HuH-7 (cell line): ENCODE data around the gene CPNE6.

Source experiments
- DNase-seq: peaks from one replicate; pipeline ENCODE4 v3.0.0; 2011; ENCODE audit warnings: low spot score

Gene CPNE6

DNA sequence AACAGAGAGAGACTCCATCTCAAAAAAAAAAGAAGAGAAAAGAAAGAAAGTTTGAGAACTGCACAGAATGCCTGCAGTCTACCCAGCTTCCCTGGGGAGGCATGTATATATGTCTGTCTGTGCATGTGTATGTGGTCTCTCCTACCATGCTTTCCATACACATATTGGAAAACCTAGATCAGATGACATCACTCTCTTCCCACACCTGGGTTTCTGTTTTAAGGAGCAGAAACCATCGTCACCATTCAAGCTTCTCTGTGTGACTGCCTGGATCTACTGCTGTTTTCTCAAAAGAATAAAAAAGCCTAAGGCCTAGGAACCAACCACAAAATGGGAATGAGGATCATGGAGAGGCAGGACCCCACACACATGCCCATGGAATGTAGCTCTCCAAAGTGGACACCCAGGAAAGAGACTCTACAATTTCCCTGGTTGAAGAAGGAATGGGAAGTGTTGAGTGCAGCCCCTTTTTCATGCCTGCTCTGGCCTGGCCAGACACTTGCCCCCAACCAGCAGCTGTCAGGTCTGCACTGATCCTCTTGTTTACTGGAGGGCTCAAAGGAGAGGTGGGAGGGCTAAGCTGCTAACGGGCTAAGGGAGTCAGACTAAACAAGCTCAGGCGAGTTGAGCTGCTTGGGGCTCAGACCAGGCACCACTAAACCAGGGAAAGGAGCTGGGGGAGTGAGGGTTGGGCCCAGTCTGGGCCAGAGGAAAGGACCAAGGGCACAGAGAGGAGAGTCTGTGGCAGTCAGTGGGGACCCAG lies 15.0 kb downstream of the CPNE6 start:
- no peak for DNase-seq

GRCh38 chr14:24087004-24087403 lies 15.6 kb downstream of the CPNE6 start:
- DNase-seq, result no peak

DNA sequence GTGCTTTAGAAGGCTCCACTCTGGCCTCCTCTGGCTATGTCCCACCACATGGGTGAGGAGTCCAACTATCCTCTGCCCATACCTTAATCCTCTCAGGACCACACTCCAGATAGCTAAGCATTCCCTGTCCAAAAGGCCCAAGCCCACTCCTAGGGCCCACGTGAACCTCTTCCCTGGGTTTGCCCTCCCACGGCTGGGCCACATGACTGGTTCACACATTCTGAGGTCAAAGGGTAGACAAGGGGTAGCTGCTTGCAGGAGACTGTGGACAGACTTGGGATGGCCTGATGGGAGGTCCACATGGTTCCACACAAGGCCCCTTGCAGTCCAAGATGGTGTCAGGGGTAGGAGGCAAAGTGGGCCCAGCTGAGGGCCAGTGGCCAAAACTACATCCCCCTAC lies 16.7 kb downstream of the CPNE6 start:
- no peak for DNase-seq

GRCh38 chr14:24089890-24090289 lies 18.5 kb downstream of the CPNE6 start:
- no peak for DNase-seq

DNA sequence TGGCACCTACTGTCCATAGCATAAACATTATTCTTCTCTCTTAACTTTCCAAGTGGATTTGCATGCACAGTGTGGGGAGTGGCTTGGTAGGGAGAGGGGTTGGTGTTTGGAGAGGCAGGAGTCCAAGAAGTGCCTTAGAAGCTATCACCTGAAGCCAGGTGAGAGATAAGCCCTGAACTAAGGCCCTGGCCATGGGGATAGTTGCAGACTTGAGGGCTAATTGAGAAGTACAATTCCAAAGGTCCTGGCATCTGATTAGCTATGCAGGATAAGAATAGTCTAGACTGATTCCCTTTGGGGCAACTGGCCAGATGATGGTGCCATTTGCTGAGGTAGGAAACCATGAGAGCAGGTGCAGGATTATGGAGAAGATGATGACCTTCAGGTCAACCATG lies 20.7 kb downstream of the CPNE6 start:
- DNase-seq, result no peak

- DNase-seq, result no peak
Measured at GRCh38 chr14:24092505-24093206, 21.3 kb downstream of the CPNE6 start.

DNA sequence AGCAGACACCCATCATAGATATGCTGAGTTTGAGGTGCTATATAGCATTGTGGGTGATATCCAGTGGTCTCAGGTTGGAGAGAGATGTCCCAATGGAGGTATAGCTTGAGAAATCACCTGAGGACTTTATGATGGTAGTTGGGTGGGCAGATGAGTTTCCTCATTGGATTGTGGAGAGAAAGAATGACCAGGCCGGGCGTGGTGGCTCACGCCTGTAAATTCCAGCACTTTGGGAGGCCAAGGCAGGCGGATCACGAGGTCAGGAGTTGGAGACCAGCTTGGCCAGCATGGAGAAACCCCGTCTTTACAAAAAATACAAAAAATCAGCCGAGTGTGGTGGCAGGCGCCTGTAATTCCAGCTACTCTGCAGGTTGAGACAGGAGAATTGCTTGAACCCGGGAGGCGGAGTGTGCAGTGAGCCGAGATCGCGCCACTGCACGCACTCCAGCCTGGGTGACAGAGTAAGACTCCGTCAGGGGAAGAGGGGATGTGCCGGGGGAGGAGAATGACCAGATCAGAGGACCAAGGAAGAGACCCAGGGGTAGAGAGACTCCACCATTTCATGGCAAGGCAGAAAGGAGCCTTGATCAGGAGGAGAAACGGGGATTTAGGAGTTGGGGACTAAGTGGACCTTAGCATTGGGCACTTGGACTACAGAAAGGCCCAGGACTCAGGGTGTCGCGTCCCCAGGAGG lies 22.0 kb downstream of the CPNE6 start:
- DNase-seq, result no peak

GRCh38 chr14:24093901-24094840 lies 22.8 kb downstream of the CPNE6 start, which contains the start of gene PCK2:
PCK2 (plus strand) TSS chr14:24094311; CDS start chr14:24094406, 95 bp downstream.
- peak; percentile 98 for DNase-seq

DNA sequence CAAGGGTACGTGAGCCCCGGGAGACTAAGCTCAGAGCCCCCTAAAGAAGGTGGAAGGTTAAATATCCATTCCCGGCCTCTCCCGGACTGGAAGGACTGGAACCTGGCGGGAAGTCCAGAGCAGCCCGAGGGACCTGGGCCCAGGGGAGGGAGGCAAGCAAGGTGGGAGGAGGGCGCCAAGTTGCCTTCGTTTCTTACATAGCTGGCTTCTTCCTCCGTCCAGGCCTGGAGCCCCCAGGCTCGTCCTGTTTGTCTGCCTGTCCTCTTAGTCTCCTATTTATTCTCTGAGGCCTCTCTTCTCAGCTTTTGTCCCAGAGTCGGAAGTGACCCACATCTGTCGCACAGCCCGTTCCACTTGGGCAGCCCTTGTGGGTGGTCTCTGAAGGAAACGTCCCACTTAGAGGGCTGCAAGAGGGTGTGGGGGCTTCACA lies 23.5 kb downstream of the CPNE6 start:
- no peak for DNase-seq

- DNase-seq, result peak; percentile 95
Measured at GRCh38 chr14:24095271-24096068, 24.1 kb downstream of the CPNE6 start.

DNA sequence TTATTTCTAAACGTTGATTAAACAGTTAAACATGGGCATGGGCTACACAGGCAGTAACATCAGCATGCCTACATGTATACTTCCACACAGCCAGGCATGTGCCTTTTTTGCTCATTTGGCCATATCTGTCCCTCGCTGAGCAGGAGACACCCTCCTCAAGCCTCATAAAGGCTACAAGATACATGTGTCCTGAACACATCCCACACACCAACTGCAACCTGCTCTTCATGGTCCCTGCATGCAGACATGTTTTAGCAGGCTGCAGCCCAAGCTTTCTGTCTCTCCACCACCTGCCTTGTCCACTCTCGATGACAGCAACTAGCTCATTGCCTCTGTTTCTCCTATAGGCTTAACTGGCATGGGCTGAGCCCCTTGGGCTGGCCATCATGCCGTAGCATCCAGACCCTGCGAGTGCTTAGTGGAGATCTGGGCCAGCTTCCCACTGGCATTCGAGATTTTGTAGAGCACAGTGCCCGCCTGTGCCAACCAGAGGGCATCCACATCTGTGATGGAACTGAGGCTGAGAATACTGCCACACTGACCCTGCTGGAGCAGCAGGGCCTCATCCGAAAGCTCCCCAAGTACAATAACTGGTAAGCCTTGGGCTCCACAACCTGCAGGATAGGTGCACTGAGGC lies 25.3 kb downstream of the CPNE6 start:
- DNase-seq, result no peak

- DNase-seq, result no peak
Measured at GRCh38 chr14:24098229-24098926, 27.0 kb downstream of the CPNE6 start.

- DNase-seq, result no peak
Measured at GRCh38 chr14:24098927-24099813, 27.8 kb downstream of the CPNE6 start.

GRCh38 chr14:24100197-24100981 lies 29.0 kb downstream of the CPNE6 start:
- DNase-seq, result no peak

GRCh38 chr14:24100982-24101494 lies 29.7 kb downstream of the CPNE6 start:
- DNase-seq, result no peak

DNA sequence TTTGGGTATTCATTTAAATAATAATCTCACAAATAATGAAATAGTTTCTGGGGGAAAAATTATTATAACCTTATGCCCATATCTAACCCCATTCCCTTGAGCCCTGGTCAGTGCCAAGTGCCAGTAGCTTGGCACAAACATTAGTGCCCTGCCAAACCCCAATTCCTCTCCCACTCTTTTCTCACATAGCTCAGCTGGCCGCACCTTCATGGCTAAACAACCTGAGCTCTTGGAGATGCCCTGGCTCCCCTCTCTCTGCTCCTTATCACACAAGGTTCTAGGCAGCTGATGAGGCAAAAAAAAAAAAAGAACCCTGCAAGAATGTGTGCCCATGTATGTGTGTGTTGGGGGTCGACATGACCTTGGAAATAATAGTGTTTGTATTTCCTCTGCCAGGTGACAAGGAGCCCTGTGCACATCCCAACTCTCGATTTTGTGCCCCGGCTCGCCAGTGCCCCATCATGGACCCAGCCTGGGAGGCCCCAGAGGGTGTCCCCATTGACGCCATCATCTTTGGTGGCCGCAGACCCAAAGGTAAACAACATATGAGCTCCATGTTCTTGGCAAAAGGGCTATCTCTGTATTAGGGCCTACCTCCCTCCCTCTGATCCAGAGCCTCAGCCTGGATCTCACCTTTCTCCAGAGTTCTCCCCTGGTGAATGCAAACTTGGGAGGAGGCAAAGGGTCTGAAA lies 31.1 kb downstream of the CPNE6 start:
- no peak for DNase-seq

DNA sequence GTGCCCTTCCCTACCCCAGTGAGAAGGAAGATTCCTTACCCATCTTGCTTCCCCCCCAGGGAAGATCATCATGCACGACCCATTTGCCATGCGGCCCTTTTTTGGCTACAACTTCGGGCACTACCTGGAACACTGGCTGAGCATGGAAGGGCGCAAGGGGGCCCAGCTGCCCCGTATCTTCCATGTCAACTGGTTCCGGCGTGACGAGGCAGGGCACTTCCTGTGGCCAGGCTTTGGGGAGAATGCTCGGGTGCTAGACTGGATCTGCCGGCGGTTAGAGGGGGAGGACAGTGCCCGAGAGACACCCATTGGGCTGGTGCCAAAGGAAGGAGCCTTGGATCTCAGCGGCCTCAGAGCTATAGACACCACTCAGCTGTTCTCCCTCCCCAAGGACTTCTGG lies 32.1 kb downstream of the CPNE6 start:
- DNase-seq, result no peak
